NOMO-1 (cell line): ENCODE data around the gene WDR31.

ENCODE experiments used
- DNase-seq, 2 experiments: peaks; one replicate each; lab custom pipeline; 2025; ENCODE audit not compliant: unreplicated experiment in 2 of 2; lab: John Stamatoyannopoulos, UW

The WDR31 gene

GRCh38 chr9:113368982-113369854 lies 29.1 kb upstream of the WDR31 start:
- no peak for DNase-seq

GRCh38 chr9:113368348-113368981 lies 28.4 kb upstream of the WDR31 start:
- no peak for DNase-seq

GRCh38 chr9:113365652-113366051 lies 25.6 kb upstream of the WDR31 start:
- DNase-seq, result peak; percentile 13 to 30

- no peak for DNase-seq
Observed at GRCh38 chr9:113364951-113365350, 24.9 kb upstream of the WDR31 start.

- no peak for DNase-seq
Observed at GRCh38 chr9:113363336-113363735, 23.3 kb upstream of the WDR31 start.

GRCh38 chr9:113361304-113362018 lies 21.4 kb upstream of the WDR31 start:
- DNase-seq, result no peak

GRCh38 chr9:113360242-113360842 lies 20.3 kb upstream of the WDR31 start:
- DNase-seq, result no peak

- DNase-seq, result no peak
Observed at GRCh38 chr9:113359385-113359784, 19.3 kb upstream of the WDR31 start.

- no peak for DNase-seq
Observed at GRCh38 chr9:113356686-113357292, 16.7 kb upstream of the WDR31 start.

- no peak for DNase-seq
Observed at GRCh38 chr9:113355040-113355596, 15.0 kb upstream of the WDR31 start.

- DNase-seq, result peak in 1 of 2 experiments; percentile 7
Observed at GRCh38 chr9:113352411-113352810, 12.3 kb upstream of the WDR31 start.

GRCh38 chr9:113352006-113352405 lies 11.9 kb upstream of the WDR31 start:
- DNase-seq, result no peak

- DNase-seq, result peak; percentile 63 to 78
Observed at GRCh38 chr9:113350937-113351336, 10.9 kb upstream of the WDR31 start.

GRCh38 chr9:113350107-113350661 lies 10.1 kb upstream of the WDR31 start:
- DNase-seq, result no peak

- peak; percentile 33 to 56 for DNase-seq
Observed at GRCh38 chr9:113349445-113350094, 9.5 kb upstream of the WDR31 start, which contains the start of gene BSPRY. BSPRY (plus strand) TSS chr9:113349541; CDS start chr9:113349580, 39 bp downstream.

GRCh38 chr9:113349066-113349444 lies 9.0 kb upstream of the WDR31 start:
- DNase-seq, result peak in 1 of 2 experiments; percentile 13

- DNase-seq, result no peak
Observed at GRCh38 chr9:113348437-113348836, 8.4 kb upstream of the WDR31 start.

- no peak for DNase-seq
Observed at GRCh38 chr9:113345671-113346070, 5.6 kb upstream of the WDR31 start.

GRCh38 chr9:113345190-113345589 lies 5.1 kb upstream of the WDR31 start:
- no peak for DNase-seq
